Kidney epithelial cell (primary cell): ENCODE data around the gene DHX34. TPM values are rescaled to one million over a fixed set of nuclear protein-coding genes. Genes with fewer than 3 reads are reported as not detected.

Experiments
- DNase-seq: peaks from one replicate; pipeline ENCODE4 v3.0.0-alpha.2; 2010; ENCODE audit warnings: low read depth
- H3K27me3 ChIP-seq: 2 replicates; pipeline ENCODE4 v1.6.0; 2011; ENCODE audit warnings: low read length; ENCODE audit not compliant: control insufficient read depth, insufficient read depth
- H3K36me3 ChIP-seq: 2 replicates; pipeline ENCODE4 v1.5.1; 2011; ENCODE audit warnings: low read length; ENCODE audit not compliant: control insufficient read depth, insufficient read depth
- H3K4me3 ChIP-seq: 2 replicates; pipeline ENCODE4 v1.5.1; 2011; ENCODE audit warnings: low read depth, mild to moderate bottlenecking, control low read depth, low read length
- CTCF ChIP-seq: IDR thresholded peaks from 2 replicates; pipeline ENCODE4 v1.5.1; 2011; ENCODE audit warnings: mild to moderate bottlenecking, moderate library complexity, low read length, control low read depth, inconsistent platforms; ENCODE audit not compliant: insufficient read depth, poor library complexity, severe bottlenecking
- total RNA-seq: library from RNA; depleted of rRNA; stranded (reverse); fragments of >200 nt; gene quantifications from 2 replicates; pipeline ENCODE4 v1.2.3, GENCODE V29; 2015

DHX34 gene
- total RNA-seq, 1 donor from 2014 or later = 18.1 TPM

- DNase-seq = no peak
- Histone ChIP-seq H3K36me3 (no peaks in the 10 kb centered on the region), H3K27me3 (peaks cover 33% of the 10 kb centered on the region), H3K4me3 (no peak overlapping the region)
- no peak for TF ChIP-seq CTCF
Observed at GRCh38 chr19:47404334-47405196, 55.5 kb downstream of the DHX34 start.

GRCh38 chr19:47405197-47405550 is 56.1 kb downstream of the DHX34 start:
- TF ChIP-seq CTCF = no peak
- Histone ChIP-seq H3K27me3 (peaks cover 33% of the 10 kb centered on the region), H3K4me3 (no peak overlapping the region), H3K36me3 (no peaks in the 10 kb centered on the region)
- DNase-seq = no peak

DNA sequence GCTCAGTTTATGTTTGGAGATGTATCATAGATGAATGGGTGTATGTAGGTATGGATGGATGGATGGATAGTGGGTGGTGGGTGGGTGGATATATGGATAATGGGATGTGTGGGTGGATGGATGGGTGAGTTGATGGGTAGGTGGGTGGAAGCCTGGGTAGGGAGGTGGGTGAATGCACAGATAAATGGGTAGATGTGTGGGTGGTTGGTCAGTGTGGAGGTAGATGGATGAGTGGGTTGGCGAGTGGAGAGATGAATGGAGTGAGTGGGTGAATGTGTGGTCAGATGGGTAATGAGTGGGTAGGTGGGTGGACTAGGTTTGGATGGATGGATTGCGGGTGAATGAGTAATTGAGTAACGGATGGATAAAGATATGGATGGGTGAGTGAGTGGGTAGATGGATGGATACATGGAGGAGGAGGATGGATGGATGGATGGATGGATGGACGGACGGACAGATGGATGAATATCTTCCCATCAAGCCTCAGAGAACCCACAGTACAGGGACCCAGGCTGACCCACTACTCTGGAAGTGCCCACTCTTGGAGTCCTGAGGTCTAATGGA is 56.8 kb downstream of the DHX34 start:
- H3K27me3 ChIP-seq = peaks cover 33% of the 10 kb centered on the region
- no peak for DNase-seq
- H3K36me3 ChIP-seq = no peaks in the 10 kb centered on the region
- H3K4me3 ChIP-seq = no peak overlapping the region
- TF ChIP-seq CTCF = no peak

DNA sequence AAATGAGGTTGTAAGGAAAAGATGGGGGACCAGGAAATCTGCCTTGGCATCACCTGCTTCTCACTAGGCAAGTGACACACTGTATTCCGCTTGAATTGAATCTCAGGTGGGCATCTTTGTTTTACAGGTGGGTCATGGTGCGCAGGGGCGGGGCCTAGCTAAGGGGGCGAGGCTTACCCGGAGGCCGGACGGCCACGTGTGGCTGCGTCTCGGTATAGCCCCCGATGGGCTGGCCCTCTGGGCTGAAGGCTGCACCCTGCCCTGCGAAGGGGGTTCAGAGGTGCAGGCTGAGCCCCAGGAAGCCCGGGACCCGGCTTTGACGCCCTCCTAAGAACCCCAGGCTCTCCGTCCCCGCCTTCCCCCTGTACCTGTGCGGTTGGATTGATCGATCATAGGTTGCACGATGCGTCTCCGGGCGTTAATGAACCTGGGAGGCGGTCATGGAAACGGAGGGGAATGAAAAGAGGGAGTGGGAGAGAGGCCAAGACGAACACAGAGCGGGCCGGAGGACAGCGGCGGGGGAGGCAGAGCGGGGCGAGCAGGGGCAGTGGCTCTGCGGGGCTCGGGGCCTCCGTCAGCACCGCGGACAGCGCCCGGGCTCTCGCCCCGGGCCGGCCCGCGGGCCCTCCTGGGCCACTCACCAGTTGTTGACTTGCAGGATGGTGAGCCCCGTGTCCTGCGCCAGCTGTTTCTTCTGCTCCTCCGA is 57.7 kb downstream of the DHX34 start:
- H3K36me3 ChIP-seq = no peaks in the 10 kb centered on the region
- TF ChIP-seq CTCF = no peak
- H3K27me3 ChIP-seq = peaks cover 33% of the 10 kb centered on the region
- H3K4me3 ChIP-seq = no peak overlapping the region
- no peak for DNase-seq

- no peak for DNase-seq
- no peak overlapping the region for H3K4me3 ChIP-seq
- no peaks in the 10 kb centered on the region for H3K36me3 ChIP-seq
- peaks cover 30% of the 10 kb centered on the region for H3K27me3 ChIP-seq
- TF ChIP-seq CTCF = no peak
Observed at GRCh38 chr19:47407417-47407774, 58.3 kb downstream of the DHX34 start.
